Fibroblast of villous mesenchyme (primary cell): ENCODE measurements around the gene ZFP57. TPM values are rescaled to one million over a fixed set of nuclear protein-coding genes. Genes with fewer than 3 reads are reported as not detected.

Experiments used
- DNase-seq: peaks from one replicate; pipeline ENCODE4 v3.0.0-alpha.2; 2010; ENCODE audit warnings: low read depth
- H3K4me3 ChIP-seq: 2 replicates; pipeline ENCODE4 v1.5.1; 2011; ENCODE audit warnings: low read depth, mild to moderate bottlenecking, low read length
- CTCF ChIP-seq: IDR thresholded peaks from 2 replicates; pipeline ENCODE4 v1.5.1; 2012; ENCODE audit warnings: low read depth, mild to moderate bottlenecking, low read length; ENCODE audit not compliant: insufficient read depth
- total RNA-seq: library from RNA; depleted of rRNA; stranded (reverse); fragments of >200 nt; gene quantifications from 2 replicates; pipeline ENCODE4 v1.2.3, GENCODE V29; 2012

ZFP57 gene
- total RNA-seq, result 0.32 TPM in 1 of 2 replicates, not detected in the other

- no peak within 1 kb of the TSS for H3K4me3 ChIP-seq
- DNase-seq, result no peak
- no peak for TF ChIP-seq CTCF
These were observed at the start of gene ZFP57 for GRCh38 chr6:29680904-29681303. Gene ZFP57 (minus strand): TSS chr6:29681152. CDS start chr6:29677003, 4,149 bp downstream.

- no peak for TF ChIP-seq CTCF
- H3K4me3 ChIP-seq, result no peak overlapping the region
- DNase-seq, result no peak
These were observed 49.7 kb upstream of the ZFP57 start for GRCh38 chr6:29730575-29731126.

GRCh38 chr6:29729774-29730328 lies 48.9 kb upstream of the ZFP57 start:
- no peak for TF ChIP-seq CTCF
- H3K4me3 ChIP-seq, result no peak overlapping the region
- no peak for DNase-seq

- no peak overlapping the region for H3K4me3 ChIP-seq
- DNase-seq, result no peak
- no peak for TF ChIP-seq CTCF
These were observed 47.9 kb upstream of the ZFP57 start for GRCh38 chr6:29728875-29729270.

- H3K4me3 ChIP-seq, result no peak overlapping the region
- TF ChIP-seq CTCF, result no peak
- no peak for DNase-seq
These were observed 47.4 kb upstream of the ZFP57 start for GRCh38 chr6:29728173-29728874.

GRCh38 chr6:29727637-29728036 lies 46.7 kb upstream of the ZFP57 start:
- no peak overlapping the region for H3K4me3 ChIP-seq
- TF ChIP-seq CTCF, result no peak
- no peak for DNase-seq
